Measurements from ENCODE around the gene RNF208. TPM values are rescaled to one million over a fixed set of nuclear protein-coding genes. Genes with fewer than 3 reads are reported as not detected.
A peak's percentile ranks its signal among the peaks of the same experiment; 100 is the strongest.

RNF208 gene
- polyA plus RNA-seq, 1 donor (not counting 4 experiments of a cell fraction or from before 2014, with no cell fraction given): not detected

- no peaks in the 10 kb centered on the region for H3K9me3 ChIP-seq (ENCODE audit: control insufficient read depth, low read depth, low read length)
- no peak for TF ChIP-seq EZH2 (IDR thresholded peaks at IDR 0.05; ENCODE audit: low read length)
- peak within 1 kb of the TSS; percentile 93 to 97 (median 96) for H3K4me3 ChIP-seq (ENCODE audit: control insufficient read depth in 2 of 3, extremely low read depth in 1 of 3, insufficient read depth in 2 of 3, low read depth in 1 of 3, low read length in 3 of 3)
- no peaks in the 10 kb centered on the region for H3K27me3 ChIP-seq (ENCODE audit: control insufficient read depth, extremely low read depth, insufficient read depth, low read length)
- peaks cover 5 to 10% of the 10 kb centered on the region in 2 experiments for H3K36me3 ChIP-seq (ENCODE audit: control insufficient read depth in 2 of 2, extremely low read depth in 1 of 2, insufficient read depth in 2 of 2, low read length in 2 of 2)
- H2AFZ ChIP-seq (ENCODE audit: control insufficient read depth, low read length): peak within 1 kb of the TSS; percentile 78
- FAIRE-seq (no peak), DNase-seq (ENCODE audit: low read depth, low spot score) (no peak)
- H4K20me1 ChIP-seq (ENCODE audit: control insufficient read depth, extremely low read depth, insufficient read depth, low read length): no peaks in the 10 kb centered on the region
- H3K9me1 ChIP-seq (ENCODE audit: control insufficient read depth, extremely low read depth, insufficient read depth, low read length): no peaks in the 10 kb centered on the region
- H3K4me1 ChIP-seq (ENCODE audit: control insufficient read depth, extremely low read depth, insufficient read depth, low read length): peaks cover 30% of the 10 kb centered on the region
- H3K79me2 ChIP-seq (ENCODE audit: control insufficient read depth, insufficient read depth, low read length): peaks cover 53% of the 10 kb centered on the region
- peak within 1 kb of the TSS; percentile 93 for H3K9ac ChIP-seq (ENCODE audit: control insufficient read depth, extremely low read depth, insufficient read depth, low read length)
- H3K27ac ChIP-seq (ENCODE audit: control insufficient read depth, insufficient read depth, low read length): peak within 1 kb of the TSS; percentile 83
- peak within 1 kb of the TSS; percentile 100 for H3K4me2 ChIP-seq (ENCODE audit: control insufficient read depth, extremely low read depth, insufficient read depth, low read depth, low read length)
- dilution Hi-C loops (cut with MboI; ENCODE audit: extremely low pct_ligation_motif_present, low sequenced_read_pairs): no loop called here
These were observed 16.6 kb downstream of the RNF208 start, which contains the start of the genes NDOR1 and TMEM203 for GRCh38 chr9:137205126-137206069. NDOR1 (plus strand) TSS chr9:137205700; CDS start chr9:137205778, 78 bp downstream. TMEM203 (minus strand) TSS chr9:137205648; CDS start chr9:137205414, 234 bp downstream.

GRCh38 chr9:137204731-137205125, 17.3 kb downstream of the RNF208 start:
- H3K79me2 ChIP-seq (ENCODE audit: control insufficient read depth, insufficient read depth, low read length): peaks cover 53% of the 10 kb centered on the region
- peaks cover 5 to 7% of the 10 kb centered on the region in 2 experiments for H3K36me3 ChIP-seq (ENCODE audit: control insufficient read depth in 2 of 2, extremely low read depth in 1 of 2, insufficient read depth in 2 of 2, low read length in 2 of 2)
- peak overlapping the region; percentile 78 for H2AFZ ChIP-seq (ENCODE audit: control insufficient read depth, low read length)
- peak overlapping the region; percentile 83 for H3K27ac ChIP-seq (ENCODE audit: control insufficient read depth, insufficient read depth, low read length)
- dilution Hi-C loops (cut with MboI; ENCODE audit: extremely low pct_ligation_motif_present, low sequenced_read_pairs): no loop called here
- no peak for DNase-seq (ENCODE audit: low read depth, low spot score)
- H3K4me2 ChIP-seq (ENCODE audit: control insufficient read depth, extremely low read depth, insufficient read depth, low read depth, low read length): peak overlapping the region; percentile 88
- peak overlapping the region; percentile 93 to 97 (median 96) for H3K4me3 ChIP-seq (ENCODE audit: control insufficient read depth in 2 of 3, extremely low read depth in 1 of 3, insufficient read depth in 2 of 3, low read depth in 1 of 3, low read length in 3 of 3)
- H4K20me1 ChIP-seq (ENCODE audit: control insufficient read depth, extremely low read depth, insufficient read depth, low read length): no peaks in the 10 kb centered on the region
- no peaks in the 10 kb centered on the region for H3K9me3 ChIP-seq (ENCODE audit: control insufficient read depth, low read depth, low read length)
- H3K9ac ChIP-seq (ENCODE audit: control insufficient read depth, extremely low read depth, insufficient read depth, low read length): peak overlapping the region; percentile 93
- no peaks in the 10 kb centered on the region for H3K9me1 ChIP-seq (ENCODE audit: control insufficient read depth, extremely low read depth, insufficient read depth, low read length)
- TF ChIP-seq EZH2 (IDR thresholded peaks at IDR 0.05; ENCODE audit: low read length) (no peak), CTCF (optimal IDR thresholded peaks at IDR 0.05 in 1 of 3, IDR thresholded peaks at IDR 0.05 in 1 of 3, conservative IDR thresholded peaks at IDR 0.05 in 1 of 3; ENCODE audit: extremely low read depth in 1 of 3, insufficient read depth in 2 of 3, low read length in 3 of 3) (no peak)
- H3K4me1 ChIP-seq (ENCODE audit: control insufficient read depth, extremely low read depth, insufficient read depth, low read length): peaks cover 30% of the 10 kb centered on the region
- no peak for FAIRE-seq
- H3K27me3 ChIP-seq (ENCODE audit: control insufficient read depth, extremely low read depth, insufficient read depth, low read length): no peaks in the 10 kb centered on the region
